ENCODE data around the gene NAV3. TPM values are rescaled to one million over a fixed set of nuclear protein-coding genes. Genes with fewer than 3 reads are reported as not detected.

Gene NAV3
- total and polyA plus RNA-seq, 2 donors (not counting 1 experiment from before 2014, with no cell fraction given), result not detected

GRCh38 chr12:77895699-77896098 is 65.0 kb downstream of the NAV3 start:
- H3K36me3 ChIP-seq (replicated peaks in 1 of 2; ENCODE audit: control extremely low read depth in 1 of 2, control insufficient read depth in 1 of 2, extremely low read depth in 1 of 2, insufficient read depth in 2 of 2, low read length in 1 of 2), result no peaks in the 10 kb centered on the region
- no peak overlapping the region for H2AFZ ChIP-seq (ENCODE audit: insufficient read depth, low read depth, low read length, poor library complexity, severe bottlenecking)
- H3K27me3 ChIP-seq (replicated peaks in 1 of 4; ENCODE audit: control extremely low read depth in 1 of 4, control insufficient read depth in 3 of 4, insufficient read depth in 4 of 4, low read length in 3 of 4), result no peaks in the 10 kb centered on the region
- H4K20me1 ChIP-seq (ENCODE audit: control insufficient read depth, insufficient read depth, low read length, poor library complexity, severe bottlenecking), result no peaks in the 10 kb centered on the region
- no peak overlapping the region for H3K27ac Mint-ChIP-seq
- H3K4me3 ChIP-seq (ENCODE audit: control extremely low read depth in 1 of 5, extremely low read depth in 1 of 5, insufficient read depth in 1 of 5, low read depth in 2 of 5, low read length in 4 of 5), result no peak overlapping the region
- no peak overlapping the region for H3K9ac ChIP-seq (ENCODE audit: low read length)
- CTCF ChIA-PET, result no interaction called here
- H3K4me2 ChIP-seq (replicated peaks; ENCODE audit: low read depth, low read length, poor library complexity, severe bottlenecking), result no peak overlapping the region
- no peaks in the 10 kb centered on the region for H3K4me1 Mint-ChIP-seq
- no peaks in the 10 kb centered on the region for H3K27me3 Mint-ChIP-seq
- no peak overlapping the region for H3K27ac ChIP-seq (ENCODE audit: low read length in 2 of 2)
- POLR2A ChIA-PET, result no interaction called here
- ATAC-seq (ENCODE audit: low read depth) (no peak), DNase-seq (no peak)
- peaks cover 0 to 1% (median 0%) of the 10 kb centered on the region in 3 donors for H3K9me3 ChIP-seq (ENCODE audit: control extremely low read depth in 1 of 3, control insufficient read depth in 2 of 3, insufficient read depth in 1 of 3, low read length in 2 of 3)
- TF ChIP-seq CTCF (IDR thresholded peaks at IDR 0.05), result no peak
- no peak for TF ChIP-seq EZH2 (IDR thresholded peaks at IDR 0.05; ENCODE audit: borderline replicate concordance, insufficient read depth, low read depth, low read length, poor library complexity, severe bottlenecking)
- peaks cover 5% of the 10 kb centered on the region for H3K9me3 Mint-ChIP-seq (ENCODE audit: insufficient read depth)
- intact Hi-C loops (cut with micrococcal nuclease), result no loop called here
- no peaks in the 10 kb centered on the region for H3K79me2 ChIP-seq (ENCODE audit: control insufficient read depth, insufficient read depth, low read length)
- no peaks in the 10 kb centered on the region for H3K4me1 ChIP-seq (ENCODE audit: control insufficient read depth in 2 of 2, insufficient read depth in 2 of 2, low read length in 2 of 2)
- no peak overlapping the region for H3K4me3 Mint-ChIP-seq

GRCh38 chr12:77907936-77908335 is 77.2 kb downstream of the NAV3 start:
- Mint-ChIP-seq H3K4me3 (no peak overlapping the region), H3K27me3 (no peaks in the 10 kb centered on the region), H3K4me1 (no peaks in the 10 kb centered on the region), H3K27ac (no peak overlapping the region), H3K9me3 (ENCODE audit: insufficient read depth) (no peaks in the 10 kb centered on the region)
- no CpG with 5 or more reads among the region's 1 CpG for WGBS (ENCODE audit: insufficient coverage)
- no peak overlapping the region for H3K4me2 ChIP-seq (replicated peaks; ENCODE audit: low read depth, low read length, poor library complexity, severe bottlenecking)
- H3K27ac ChIP-seq (ENCODE audit: low read length in 2 of 2), result no peak overlapping the region
- ChIA-PET POLR2A (no interaction called here), CTCF (no interaction called here)
- H2AFZ ChIP-seq (ENCODE audit: insufficient read depth, low read depth, low read length, poor library complexity, severe bottlenecking), result no peak overlapping the region
- no peaks in the 10 kb centered on the region for H3K9me3 ChIP-seq (ENCODE audit: control extremely low read depth in 1 of 3, control insufficient read depth in 2 of 3, insufficient read depth in 1 of 3, low read length in 2 of 3)
- H3K4me1 ChIP-seq (ENCODE audit: control insufficient read depth in 2 of 2, insufficient read depth in 2 of 2, low read length in 2 of 2), result no peaks in the 10 kb centered on the region
- H3K79me2 ChIP-seq (ENCODE audit: control insufficient read depth, insufficient read depth, low read length), result no peaks in the 10 kb centered on the region
- H3K27me3 ChIP-seq (replicated peaks in 1 of 4; ENCODE audit: control extremely low read depth in 1 of 4, control insufficient read depth in 3 of 4, insufficient read depth in 4 of 4, low read length in 3 of 4), result no peaks in the 10 kb centered on the region
- no peaks in the 10 kb centered on the region for H4K20me1 ChIP-seq (ENCODE audit: control insufficient read depth, insufficient read depth, low read length, poor library complexity, severe bottlenecking)
- DNase-seq (no peak), ATAC-seq (ENCODE audit: low read depth) (no peak)
- no peak for TF ChIP-seq EZH2 (IDR thresholded peaks at IDR 0.05; ENCODE audit: borderline replicate concordance, insufficient read depth, low read depth, low read length, poor library complexity, severe bottlenecking)
- TF ChIP-seq CTCF (IDR thresholded peaks at IDR 0.05), result no peak
- H3K36me3 ChIP-seq (replicated peaks in 1 of 2; ENCODE audit: control extremely low read depth in 1 of 2, control insufficient read depth in 1 of 2, extremely low read depth in 1 of 2, insufficient read depth in 2 of 2, low read length in 1 of 2), result no peaks in the 10 kb centered on the region
- no peak overlapping the region for H3K4me3 ChIP-seq (ENCODE audit: control extremely low read depth in 1 of 5, extremely low read depth in 1 of 5, insufficient read depth in 1 of 5, low read depth in 2 of 5, low read length in 4 of 5)
- no peak overlapping the region for H3K9ac ChIP-seq (ENCODE audit: low read length)
- intact Hi-C loops (cut with micrococcal nuclease), result no loop called here
